ENCODE data around the gene LRRC8B.

DNA sequence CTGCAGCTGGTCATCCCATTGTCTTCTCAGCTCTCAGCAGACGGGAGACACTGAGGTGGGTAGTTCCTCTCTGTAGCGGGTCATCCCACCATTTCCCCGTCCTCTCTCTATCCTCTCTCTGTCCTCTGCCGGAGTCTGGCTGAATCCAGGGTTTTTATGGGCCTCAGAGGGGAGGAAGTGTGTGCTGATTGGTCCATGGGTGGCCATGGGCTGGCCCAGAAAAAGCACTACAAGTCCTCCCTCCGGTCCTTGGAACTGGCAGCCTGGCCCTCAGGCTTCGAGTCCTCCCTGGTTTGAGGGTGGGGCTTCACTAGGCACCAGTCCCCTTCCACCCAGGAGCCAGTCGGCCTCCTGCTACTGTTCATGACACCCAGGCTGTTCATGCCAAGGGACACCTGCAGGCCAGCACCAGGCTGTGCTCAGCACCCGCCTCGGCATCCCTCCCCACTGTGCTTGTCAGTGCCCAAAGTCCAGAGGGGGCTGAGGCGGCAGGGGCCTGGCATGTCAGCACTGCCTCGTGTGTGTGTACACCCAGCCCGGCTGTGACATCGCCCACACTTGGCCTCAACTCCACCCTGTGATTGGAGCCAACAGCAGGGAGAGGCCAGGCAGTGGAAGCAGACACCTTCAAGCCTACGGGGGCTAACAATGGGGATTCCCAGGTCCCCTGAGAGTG lies 85.3 kb downstream of the LRRC8B start:
- TF ChIP-seq, protein P1, sequence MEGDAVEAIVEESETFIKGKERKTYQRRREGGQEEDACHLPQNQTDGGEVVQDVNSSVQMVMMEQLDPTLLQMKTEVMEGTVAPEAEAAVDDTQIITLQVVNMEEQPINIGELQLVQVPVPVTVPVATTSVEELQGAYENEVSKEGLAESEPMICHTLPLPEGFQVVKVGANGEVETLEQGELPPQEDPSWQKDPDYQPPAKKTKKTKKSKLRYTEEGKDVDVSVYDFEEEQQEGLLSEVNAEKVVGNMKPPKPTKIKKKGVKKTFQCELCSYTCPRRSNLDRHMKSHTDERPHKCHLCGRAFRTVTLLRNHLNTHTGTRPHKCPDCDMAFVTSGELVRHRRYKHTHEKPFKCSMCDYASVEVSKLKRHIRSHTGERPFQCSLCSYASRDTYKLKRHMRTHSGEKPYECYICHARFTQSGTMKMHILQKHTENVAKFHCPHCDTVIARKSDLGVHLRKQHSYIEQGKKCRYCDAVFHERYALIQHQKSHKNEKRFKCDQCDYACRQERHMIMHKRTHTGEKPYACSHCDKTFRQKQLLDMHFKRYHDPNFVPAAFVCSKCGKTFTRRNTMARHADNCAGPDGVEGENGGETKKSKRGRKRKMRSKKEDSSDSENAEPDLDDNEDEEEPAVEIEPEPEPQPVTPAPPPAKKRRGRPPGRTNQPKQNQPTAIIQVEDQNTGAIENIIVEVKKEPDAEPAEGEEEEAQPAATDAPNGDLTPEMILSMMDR (IDR thresholded peaks at IDR 0.05; ENCODE audit: low read depth, low read length), result no peak
- no peak for TF ChIP-seq EZH2phosphoT487 (IDR thresholded peaks at IDR 0.05; ENCODE audit: low read depth)
